ENCODE results near the gene SPG21. TPM values are rescaled to one million over a fixed set of nuclear protein-coding genes. Genes with fewer than 3 reads are reported as not detected.

The SPG21 gene
- polyA plus RNA-seq, 1 experiment: 101 TPM

DNA sequence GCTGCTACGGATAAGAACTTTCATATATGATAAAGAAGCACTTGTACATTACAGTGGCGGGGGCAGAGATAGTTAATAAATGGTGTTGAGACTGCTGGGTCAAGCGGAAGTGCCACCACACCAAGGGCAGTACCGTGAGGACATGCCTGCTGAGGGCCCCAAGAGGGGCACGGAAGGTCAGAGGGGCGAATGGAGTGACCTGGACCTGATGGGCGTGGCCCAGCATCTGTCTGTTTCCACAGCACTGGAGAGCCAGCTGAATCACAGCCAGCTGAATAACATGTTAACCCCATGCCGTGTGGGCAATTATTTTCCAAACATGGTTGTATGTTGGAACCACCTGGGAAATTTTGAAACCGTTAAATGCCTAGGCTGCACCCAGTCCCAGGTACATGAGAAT lies 40.8 kb downstream of the SPG21 start:
- TF ChIP-seq, protein P1, sequence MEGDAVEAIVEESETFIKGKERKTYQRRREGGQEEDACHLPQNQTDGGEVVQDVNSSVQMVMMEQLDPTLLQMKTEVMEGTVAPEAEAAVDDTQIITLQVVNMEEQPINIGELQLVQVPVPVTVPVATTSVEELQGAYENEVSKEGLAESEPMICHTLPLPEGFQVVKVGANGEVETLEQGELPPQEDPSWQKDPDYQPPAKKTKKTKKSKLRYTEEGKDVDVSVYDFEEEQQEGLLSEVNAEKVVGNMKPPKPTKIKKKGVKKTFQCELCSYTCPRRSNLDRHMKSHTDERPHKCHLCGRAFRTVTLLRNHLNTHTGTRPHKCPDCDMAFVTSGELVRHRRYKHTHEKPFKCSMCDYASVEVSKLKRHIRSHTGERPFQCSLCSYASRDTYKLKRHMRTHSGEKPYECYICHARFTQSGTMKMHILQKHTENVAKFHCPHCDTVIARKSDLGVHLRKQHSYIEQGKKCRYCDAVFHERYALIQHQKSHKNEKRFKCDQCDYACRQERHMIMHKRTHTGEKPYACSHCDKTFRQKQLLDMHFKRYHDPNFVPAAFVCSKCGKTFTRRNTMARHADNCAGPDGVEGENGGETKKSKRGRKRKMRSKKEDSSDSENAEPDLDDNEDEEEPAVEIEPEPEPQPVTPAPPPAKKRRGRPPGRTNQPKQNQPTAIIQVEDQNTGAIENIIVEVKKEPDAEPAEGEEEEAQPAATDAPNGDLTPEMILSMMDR (IDR thresholded peaks at IDR 0.05; ENCODE audit: low read depth, low read length): no peak
- no peak for DNase-seq (ENCODE audit: low read depth, low spot score)
- Histone ChIP-seq H3K9me3 (ENCODE audit: control insufficient read depth, insufficient read depth, low read length) (no peaks in the 10 kb centered on the region), H3K27ac (ENCODE audit: low read depth, low read length) (no peak overlapping the region), H3K27me3 (ENCODE audit: control insufficient read depth, insufficient read depth, low read length) (no peaks in the 10 kb centered on the region), H3K4me3 (ENCODE audit: low read depth, low read length) (no peak overlapping the region)
- CTCF ChIA-PET: no interaction called here
- POLR2A ChIA-PET: no interaction called here

DNA sequence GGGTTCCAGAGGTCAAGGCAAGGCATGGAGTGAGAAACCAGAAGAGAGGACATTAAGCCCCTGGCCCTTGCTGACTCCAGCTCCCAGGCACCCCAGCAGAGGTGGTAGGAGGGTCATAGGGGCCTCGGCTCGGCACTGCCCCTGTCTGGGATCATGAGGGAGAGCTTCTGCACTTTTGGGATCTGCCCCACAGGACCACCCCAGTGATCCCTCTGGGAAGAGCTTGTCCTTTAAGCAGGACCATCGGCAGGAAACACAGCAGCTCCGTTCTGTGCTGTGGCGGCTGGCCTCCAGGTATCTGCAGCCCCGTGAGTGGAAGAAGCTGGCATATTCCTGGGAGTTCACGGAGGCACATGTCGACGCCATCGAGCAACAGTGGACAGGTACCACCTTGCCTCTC lies 42.5 kb downstream of the SPG21 start:
- ChIA-PET POLR2A (no interaction called here), CTCF (no interaction called here)
- Histone ChIP-seq H3K27ac (ENCODE audit: low read depth, low read length) (no peak overlapping the region), H3K9me3 (ENCODE audit: control insufficient read depth, insufficient read depth, low read length) (no peaks in the 10 kb centered on the region), H3K27me3 (ENCODE audit: control insufficient read depth, insufficient read depth, low read length) (no peaks in the 10 kb centered on the region), H3K4me3 (ENCODE audit: low read depth, low read length) (no peak overlapping the region)
- DNase-seq (ENCODE audit: low read depth, low spot score): no peak
- TF ChIP-seq, protein P1 (IDR thresholded peaks at IDR 0.05; ENCODE audit: low read depth, low read length): no peak

DNA sequence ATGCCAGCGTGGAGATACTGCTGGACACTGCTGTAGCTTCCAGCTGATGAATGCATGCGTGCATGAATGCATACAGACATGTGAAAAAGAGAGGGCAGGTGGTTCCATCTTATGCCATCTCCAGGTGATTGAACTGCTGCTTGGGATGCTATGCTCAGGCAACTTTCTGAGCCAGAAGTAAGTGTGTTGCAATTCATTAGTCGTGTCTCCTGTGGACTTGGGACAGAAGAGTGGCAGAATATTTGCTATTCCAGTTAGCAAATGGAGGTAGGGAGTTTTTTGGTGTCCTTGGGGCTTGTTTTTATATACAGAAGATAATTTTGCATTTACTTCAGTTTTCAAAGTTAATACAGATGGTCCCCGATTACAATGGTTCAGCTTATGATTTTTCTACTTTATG lies 44.8 kb downstream of the SPG21 start:
- no peak overlapping the region for H3K4me3 ChIP-seq (ENCODE audit: low read depth, low read length)
- POLR2A ChIA-PET: no interaction called here

DNA sequence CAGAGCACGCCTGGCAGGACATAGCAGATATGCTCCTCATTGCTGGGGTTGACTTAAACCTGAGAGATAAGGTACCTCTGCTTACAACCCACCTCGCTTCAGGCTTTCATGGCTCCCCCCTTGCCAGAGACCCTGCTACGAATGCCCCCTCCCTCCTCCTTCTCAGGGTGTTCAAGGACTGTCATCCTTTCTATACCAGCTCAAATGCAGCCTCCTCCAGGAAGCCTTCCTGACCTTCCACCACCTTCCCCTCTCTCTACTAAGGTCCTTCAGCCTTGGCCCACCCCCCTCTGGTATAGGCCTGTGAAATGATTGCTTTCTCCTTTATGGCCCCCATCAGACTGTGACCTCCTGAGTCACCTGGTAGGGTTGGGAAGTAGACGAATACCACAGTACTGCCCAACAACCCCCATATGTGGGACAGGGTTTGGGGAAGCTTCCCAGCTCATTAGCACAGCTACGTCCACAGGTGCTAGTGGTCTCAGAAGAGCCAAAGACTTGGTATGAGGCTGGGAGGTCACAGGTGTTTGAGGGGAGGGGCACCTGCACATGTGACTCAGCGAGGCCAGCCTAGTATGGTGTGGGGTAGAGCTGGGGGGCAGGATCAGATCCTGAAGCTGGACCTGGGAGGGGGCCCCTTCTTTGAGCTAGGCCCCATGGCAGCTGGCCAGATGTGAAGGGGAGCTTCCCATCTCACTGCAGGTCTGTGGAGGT lies 46.0 kb downstream of the SPG21 start:
- Histone ChIP-seq H3K4me3 (ENCODE audit: low read depth, low read length) (no peak overlapping the region), H3K9me3 (ENCODE audit: control insufficient read depth, insufficient read depth, low read length) (no peaks in the 10 kb centered on the region), H3K27me3 (ENCODE audit: control insufficient read depth, insufficient read depth, low read length) (no peaks in the 10 kb centered on the region), H3K27ac (ENCODE audit: low read depth, low read length) (no peak overlapping the region)
- DNase-seq (ENCODE audit: low read depth, low spot score): no peak
- ChIA-PET CTCF (interaction anchor here (0.6 kb wide), 1 partner anchor 1445 kb away, joined by 3 read pairs; no protein-coding TSS in a partner anchor), POLR2A (no interaction called here)
- TF ChIP-seq, protein P1 (IDR thresholded peaks at IDR 0.05; ENCODE audit: low read depth, low read length): no peak

More for the DNA sequence above, 44.8 kb downstream of the SPG21 start:
- no peak overlapping the region for H3K27ac ChIP-seq (ENCODE audit: low read depth, low read length)
- H3K27me3 ChIP-seq (ENCODE audit: control insufficient read depth, insufficient read depth, low read length): no peaks in the 10 kb centered on the region
- TF ChIP-seq, protein P1 (IDR thresholded peaks at IDR 0.05; ENCODE audit: low read depth, low read length): no peak
- no peak for DNase-seq (ENCODE audit: low read depth, low spot score)
- H3K9me3 ChIP-seq (ENCODE audit: control insufficient read depth, insufficient read depth, low read length): no peaks in the 10 kb centered on the region
- CTCF ChIA-PET: no interaction called here

DNA sequence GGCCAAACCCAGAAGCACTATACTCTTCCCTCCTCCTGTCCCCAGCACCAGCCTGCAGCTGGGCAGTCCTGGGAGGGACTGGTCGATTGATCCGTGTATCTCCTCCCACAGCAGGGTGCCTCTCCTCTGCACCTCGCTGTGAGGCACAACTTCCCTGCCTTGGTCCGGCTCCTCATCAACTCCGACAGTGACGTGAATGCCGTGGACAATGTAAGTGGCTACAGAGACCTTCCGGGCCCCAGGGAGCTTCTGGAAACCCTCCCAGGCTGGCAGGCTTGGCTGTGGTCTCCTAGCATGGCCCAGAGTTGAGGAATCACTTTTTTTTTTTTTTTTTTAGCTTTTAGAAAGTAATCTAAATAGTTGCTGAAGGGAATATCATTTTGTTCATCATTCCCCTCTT lies 47.4 kb downstream of the SPG21 start:
- ChIA-PET POLR2A (no interaction called here), CTCF (interaction anchor here (0.5 kb wide), 1 partner anchor 10 kb away, joined by 3 read pairs; no protein-coding TSS in a partner anchor)
- H3K27me3 ChIP-seq (ENCODE audit: control insufficient read depth, insufficient read depth, low read length): no peaks in the 10 kb centered on the region
- H3K9me3 ChIP-seq (ENCODE audit: control insufficient read depth, insufficient read depth, low read length): no peaks in the 10 kb centered on the region
- DNase-seq (ENCODE audit: low read depth, low spot score): no peak
- H3K4me3 ChIP-seq (ENCODE audit: low read depth, low read length): no peak overlapping the region
- no peak overlapping the region for H3K27ac ChIP-seq (ENCODE audit: low read depth, low read length)
- TF ChIP-seq, protein P1 (IDR thresholded peaks at IDR 0.05; ENCODE audit: low read depth, low read length): no peak

Data from AG04450 (cell line).